Measurements from ENCODE around the gene INO80E. TPM values are rescaled to one million over a fixed set of nuclear protein-coding genes. Genes with fewer than 3 reads are reported as not detected.

Gene INO80E
- total RNA-seq, 1 experiment from 2014 or later = 104 TPM

DNA sequence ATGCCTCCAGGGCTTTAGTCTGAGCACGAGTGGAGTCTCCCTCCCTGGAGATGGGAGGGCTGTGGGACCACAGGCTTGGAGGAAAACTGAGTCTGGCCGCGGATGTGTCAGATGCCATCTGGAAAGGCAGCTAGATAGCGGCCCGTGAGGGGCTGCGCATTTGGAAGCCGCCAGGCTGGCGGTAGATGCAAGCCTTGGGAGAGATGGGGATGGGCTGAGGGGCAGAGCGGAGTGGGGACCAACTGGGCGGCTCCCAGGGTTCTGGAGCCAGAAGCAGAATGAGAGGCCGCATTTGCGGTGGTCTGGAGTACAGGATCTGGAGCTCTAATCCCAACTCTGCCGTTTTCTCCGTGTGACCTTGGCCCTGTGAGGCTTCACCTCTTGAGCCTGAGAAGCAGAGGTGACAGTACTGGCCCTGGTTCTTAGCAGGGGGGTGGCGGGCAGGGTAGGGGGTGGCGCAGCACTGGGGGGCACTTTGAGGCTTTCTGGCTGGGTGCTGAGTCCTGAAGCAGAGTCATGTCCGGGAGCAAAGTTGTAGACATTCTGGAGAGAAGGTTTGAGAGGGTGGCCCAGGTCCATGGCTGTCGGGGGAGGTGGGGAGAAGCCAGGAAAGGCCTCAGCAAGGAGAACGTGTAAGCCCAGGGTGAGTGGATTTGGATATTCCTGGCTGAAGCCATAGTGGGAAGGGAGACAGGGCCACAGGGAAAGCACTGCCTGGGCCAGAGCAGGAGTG is 6.7 kb downstream of the INO80E start:
- no TSS peak for BruUV-seq (replicated peaks)
- Histone ChIP-seq H3K9me3 (ENCODE audit: control insufficient read depth, insufficient read depth, low read depth, low read length) (no peaks in the 10 kb centered on the region), H3K27ac (ENCODE audit: low read length) (no peak overlapping the region), H3K4me3 (ENCODE audit: low read depth in 2 of 2, low read length in 2 of 2) (no peak overlapping the region), H3K36me3 (ENCODE audit: control insufficient read depth, insufficient read depth, low read length) (no peaks in the 10 kb centered on the region; the same call in 1 of the 2 replicates), H3K4me1 (ENCODE audit: control insufficient read depth, insufficient read depth, low read length) (0 out of 2 replicates have a peak, but pooled peaks cover 3% of the 10 kb centered on the region), H3K27me3 (ENCODE audit: control insufficient read depth, insufficient read depth, low read length) (no peaks in the 10 kb centered on the region)
- in situ Hi-C loops (cut with HindIII; ENCODE audit: low pct_unique_long_range_greater_than_20kb, low sequenced_read_pairs) (no loop called here), intact Hi-C loops (cut with micrococcal nuclease; ENCODE audit: unreplicated experiment) (no loop called here)
- DNase-seq (ENCODE audit: low read depth, low spot score) = no peak
- ChIA-PET POLR2A (no interaction called here), CTCF (no interaction called here)
- no peak for ATAC-seq
- TF ChIP-seq POLR2AphosphoS5 (IDR thresholded peaks at IDR 0.05; ENCODE audit: low read depth, low read length) (no peak), TCF7L2 (IDR thresholded peaks at IDR 0.05; ENCODE audit: low read depth, low read length) (no peak), SIN3A (IDR thresholded peaks at IDR 0.05; ENCODE audit: borderline replicate concordance, insufficient read depth, low read depth, low read length) (no peak)
- TF ChIP-seq, protein P1, sequence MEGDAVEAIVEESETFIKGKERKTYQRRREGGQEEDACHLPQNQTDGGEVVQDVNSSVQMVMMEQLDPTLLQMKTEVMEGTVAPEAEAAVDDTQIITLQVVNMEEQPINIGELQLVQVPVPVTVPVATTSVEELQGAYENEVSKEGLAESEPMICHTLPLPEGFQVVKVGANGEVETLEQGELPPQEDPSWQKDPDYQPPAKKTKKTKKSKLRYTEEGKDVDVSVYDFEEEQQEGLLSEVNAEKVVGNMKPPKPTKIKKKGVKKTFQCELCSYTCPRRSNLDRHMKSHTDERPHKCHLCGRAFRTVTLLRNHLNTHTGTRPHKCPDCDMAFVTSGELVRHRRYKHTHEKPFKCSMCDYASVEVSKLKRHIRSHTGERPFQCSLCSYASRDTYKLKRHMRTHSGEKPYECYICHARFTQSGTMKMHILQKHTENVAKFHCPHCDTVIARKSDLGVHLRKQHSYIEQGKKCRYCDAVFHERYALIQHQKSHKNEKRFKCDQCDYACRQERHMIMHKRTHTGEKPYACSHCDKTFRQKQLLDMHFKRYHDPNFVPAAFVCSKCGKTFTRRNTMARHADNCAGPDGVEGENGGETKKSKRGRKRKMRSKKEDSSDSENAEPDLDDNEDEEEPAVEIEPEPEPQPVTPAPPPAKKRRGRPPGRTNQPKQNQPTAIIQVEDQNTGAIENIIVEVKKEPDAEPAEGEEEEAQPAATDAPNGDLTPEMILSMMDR (IDR thresholded peaks at IDR 0.05) = no peak
- TF ChIP-seq, protein P2, sequence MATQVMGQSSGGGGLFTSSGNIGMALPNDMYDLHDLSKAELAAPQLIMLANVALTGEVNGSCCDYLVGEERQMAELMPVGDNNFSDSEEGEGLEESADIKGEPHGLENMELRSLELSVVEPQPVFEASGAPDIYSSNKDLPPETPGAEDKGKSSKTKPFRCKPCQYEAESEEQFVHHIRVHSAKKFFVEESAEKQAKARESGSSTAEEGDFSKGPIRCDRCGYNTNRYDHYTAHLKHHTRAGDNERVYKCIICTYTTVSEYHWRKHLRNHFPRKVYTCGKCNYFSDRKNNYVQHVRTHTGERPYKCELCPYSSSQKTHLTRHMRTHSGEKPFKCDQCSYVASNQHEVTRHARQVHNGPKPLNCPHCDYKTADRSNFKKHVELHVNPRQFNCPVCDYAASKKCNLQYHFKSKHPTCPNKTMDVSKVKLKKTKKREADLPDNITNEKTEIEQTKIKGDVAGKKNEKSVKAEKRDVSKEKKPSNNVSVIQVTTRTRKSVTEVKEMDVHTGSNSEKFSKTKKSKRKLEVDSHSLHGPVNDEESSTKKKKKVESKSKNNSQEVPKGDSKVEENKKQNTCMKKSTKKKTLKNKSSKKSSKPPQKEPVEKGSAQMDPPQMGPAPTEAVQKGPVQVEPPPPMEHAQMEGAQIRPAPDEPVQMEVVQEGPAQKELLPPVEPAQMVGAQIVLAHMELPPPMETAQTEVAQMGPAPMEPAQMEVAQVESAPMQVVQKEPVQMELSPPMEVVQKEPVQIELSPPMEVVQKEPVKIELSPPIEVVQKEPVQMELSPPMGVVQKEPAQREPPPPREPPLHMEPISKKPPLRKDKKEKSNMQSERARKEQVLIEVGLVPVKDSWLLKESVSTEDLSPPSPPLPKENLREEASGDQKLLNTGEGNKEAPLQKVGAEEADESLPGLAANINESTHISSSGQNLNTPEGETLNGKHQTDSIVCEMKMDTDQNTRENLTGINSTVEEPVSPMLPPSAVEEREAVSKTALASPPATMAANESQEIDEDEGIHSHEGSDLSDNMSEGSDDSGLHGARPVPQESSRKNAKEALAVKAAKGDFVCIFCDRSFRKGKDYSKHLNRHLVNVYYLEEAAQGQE (IDR thresholded peaks at IDR 0.05; ENCODE audit: insufficient read depth in 1 of 2, low read depth in 2 of 2, low read length in 1 of 2) = no peak

DNA sequence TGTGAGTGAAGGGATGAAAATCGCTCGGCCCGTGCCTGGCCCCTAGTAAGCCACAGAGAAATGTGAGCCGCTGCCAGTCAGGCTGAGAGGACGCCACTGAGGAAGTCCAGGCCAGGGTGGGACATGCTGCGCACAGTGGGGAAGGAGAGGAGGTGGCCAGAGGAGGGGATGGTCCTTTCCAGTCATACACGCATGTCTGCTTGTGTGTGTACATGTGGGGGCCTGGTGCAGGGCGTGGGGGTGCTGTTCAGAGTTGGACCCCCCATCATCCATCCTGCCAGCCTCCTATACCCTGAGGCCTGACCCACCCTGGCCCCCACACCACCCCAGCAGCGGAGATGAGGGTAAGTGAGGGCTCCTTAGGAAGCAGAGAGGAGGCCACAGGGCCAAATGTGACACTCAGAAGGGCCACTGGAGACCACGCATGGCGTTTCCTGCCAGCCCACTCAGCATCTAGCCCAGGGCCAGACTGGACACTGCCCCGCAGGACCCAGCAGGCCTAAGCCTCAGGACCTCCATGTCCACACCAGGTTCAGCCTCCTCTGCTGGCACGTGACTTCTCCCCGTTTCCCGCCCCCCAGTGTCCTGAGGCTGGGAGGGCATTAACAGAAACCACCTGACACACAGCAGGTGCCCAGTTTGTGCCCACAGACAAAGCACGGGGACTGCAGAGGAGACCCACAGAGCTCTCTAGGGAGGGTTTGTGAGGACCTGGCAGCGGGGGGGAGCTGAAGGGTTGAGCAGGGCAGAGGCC is 7.8 kb downstream of the INO80E start:
- H3K4me3 ChIP-seq (ENCODE audit: low read depth in 2 of 2, low read length in 2 of 2) = no peak overlapping the region
- no peaks in the 10 kb centered on the region for H3K9me3 ChIP-seq (ENCODE audit: control insufficient read depth, insufficient read depth, low read depth, low read length)
- H3K36me3 ChIP-seq (ENCODE audit: control insufficient read depth, insufficient read depth, low read length) = no peaks in the 10 kb centered on the region
- BruUV-seq (replicated peaks) = no TSS peak
- no peaks in the 10 kb centered on the region for H3K27me3 ChIP-seq (ENCODE audit: control insufficient read depth, insufficient read depth, low read length)
- ATAC-seq = no peak
- ChIA-PET CTCF (no interaction called here), POLR2A (no interaction called here)
- no peak for DNase-seq (ENCODE audit: low read depth, low spot score)
- 0 out of 2 replicates have a peak, but pooled peaks cover 3% of the 10 kb centered on the region for H3K4me1 ChIP-seq (ENCODE audit: control insufficient read depth, insufficient read depth, low read length)
- in situ Hi-C loops (cut with HindIII; ENCODE audit: low pct_unique_long_range_greater_than_20kb, low sequenced_read_pairs) = no loop called here
- TF ChIP-seq, protein P1 (IDR thresholded peaks at IDR 0.05) = no peak
- TF ChIP-seq, protein P2 (IDR thresholded peaks at IDR 0.05; ENCODE audit: insufficient read depth in 1 of 2, low read depth in 2 of 2, low read length in 1 of 2) = no peak
- TF ChIP-seq POLR2AphosphoS5 (IDR thresholded peaks at IDR 0.05; ENCODE audit: low read depth, low read length) (no peak), TCF7L2 (IDR thresholded peaks at IDR 0.05; ENCODE audit: low read depth, low read length) (no peak), SIN3A (IDR thresholded peaks at IDR 0.05; ENCODE audit: borderline replicate concordance, insufficient read depth, low read depth, low read length) (no peak)
- H3K27ac ChIP-seq (ENCODE audit: low read length) = no peak overlapping the region
- intact Hi-C loops (cut with micrococcal nuclease; ENCODE audit: unreplicated experiment) = no loop called here
